Measurements from ENCODE around the gene GEMIN5.
A peak's percentile ranks its signal among the peaks of the same experiment; 100 is the strongest.

The GEMIN5 gene

DNA sequence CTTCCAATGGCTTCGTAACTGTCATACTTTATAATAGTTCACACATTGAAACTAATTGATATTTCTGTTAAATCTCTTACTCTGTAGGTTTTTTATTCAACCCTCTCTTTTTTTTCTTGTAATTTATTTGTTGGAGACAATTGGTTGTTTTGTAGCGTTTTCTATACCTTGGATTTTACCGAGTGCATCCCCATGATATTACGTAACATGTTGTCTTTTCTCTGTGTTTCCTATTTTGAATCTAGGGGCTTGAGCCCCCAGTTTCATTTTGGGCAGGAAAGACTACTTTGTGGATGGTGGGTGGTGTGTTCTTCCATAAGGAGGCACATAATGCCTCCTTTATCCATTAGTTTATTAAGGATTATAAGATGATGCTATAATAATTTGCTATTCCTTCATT, 10.3 kb upstream of the GEMIN5 start:
- TF ChIP-seq, protein P1, sequence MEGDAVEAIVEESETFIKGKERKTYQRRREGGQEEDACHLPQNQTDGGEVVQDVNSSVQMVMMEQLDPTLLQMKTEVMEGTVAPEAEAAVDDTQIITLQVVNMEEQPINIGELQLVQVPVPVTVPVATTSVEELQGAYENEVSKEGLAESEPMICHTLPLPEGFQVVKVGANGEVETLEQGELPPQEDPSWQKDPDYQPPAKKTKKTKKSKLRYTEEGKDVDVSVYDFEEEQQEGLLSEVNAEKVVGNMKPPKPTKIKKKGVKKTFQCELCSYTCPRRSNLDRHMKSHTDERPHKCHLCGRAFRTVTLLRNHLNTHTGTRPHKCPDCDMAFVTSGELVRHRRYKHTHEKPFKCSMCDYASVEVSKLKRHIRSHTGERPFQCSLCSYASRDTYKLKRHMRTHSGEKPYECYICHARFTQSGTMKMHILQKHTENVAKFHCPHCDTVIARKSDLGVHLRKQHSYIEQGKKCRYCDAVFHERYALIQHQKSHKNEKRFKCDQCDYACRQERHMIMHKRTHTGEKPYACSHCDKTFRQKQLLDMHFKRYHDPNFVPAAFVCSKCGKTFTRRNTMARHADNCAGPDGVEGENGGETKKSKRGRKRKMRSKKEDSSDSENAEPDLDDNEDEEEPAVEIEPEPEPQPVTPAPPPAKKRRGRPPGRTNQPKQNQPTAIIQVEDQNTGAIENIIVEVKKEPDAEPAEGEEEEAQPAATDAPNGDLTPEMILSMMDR (IDR thresholded peaks at IDR 0.05) = no peak

DNA sequence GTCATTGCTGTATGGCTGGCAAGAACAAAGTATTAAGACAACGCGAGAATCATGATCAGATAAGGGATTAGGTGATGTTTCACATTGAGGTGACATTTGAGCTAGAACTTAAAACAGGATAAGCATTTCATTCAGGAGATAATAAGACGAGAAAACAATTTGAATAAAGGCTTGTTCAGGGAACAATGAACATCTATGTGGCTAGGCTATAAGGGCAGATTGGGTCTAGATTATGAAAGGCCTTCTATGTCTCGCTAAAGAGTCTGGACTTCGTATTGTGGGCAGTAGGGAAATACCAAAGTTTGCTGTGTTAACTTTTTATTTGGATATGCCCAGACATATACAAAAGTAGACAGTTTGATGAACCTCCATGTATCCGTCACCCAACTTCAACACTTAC, 9.8 kb upstream of the GEMIN5 start:
- TF ChIP-seq, protein P1 (IDR thresholded peaks at IDR 0.05) = no peak

- TF ChIP-seq, protein P1 (IDR thresholded peaks at IDR 0.05) = peak; percentile 68
These were observed 7.8 kb upstream of the GEMIN5 start for GRCh38 chr5:154945695-154946301.

GRCh38 chr5:154944716-154945115, 6.7 kb upstream of the GEMIN5 start:
- TF ChIP-seq, protein P1 (IDR thresholded peaks at IDR 0.05) = no peak

GRCh38 chr5:154943527-154943926, 5.5 kb upstream of the GEMIN5 start:
- TF ChIP-seq, protein P1 (IDR thresholded peaks at IDR 0.05) = no peak

GRCh38 chr5:154940772-154941620, 3.0 kb upstream of the GEMIN5 start, which contains the start of gene MRPL22:
Gene MRPL22, plus strand, starts transcription at chr5:154941073. Its CDS starts 38 bp downstream, at chr5:154941111.
- TF ChIP-seq, protein P1 (IDR thresholded peaks at IDR 0.05) = no peak

- TF ChIP-seq, protein P1 (IDR thresholded peaks at IDR 0.05) = no peak
These were observed 2.4 kb upstream of the GEMIN5 start for GRCh38 chr5:154940375-154940771.

All from LNCAP (cell line).